ENCODE measurements around the gene MACROD2. TPM values are rescaled to one million over a fixed set of nuclear protein-coding genes. Genes with fewer than 3 reads are reported as not detected.
"Not testable (repeated sequence)": the region's sequence is repeated elsewhere in the genome, so short reads cannot be mapped to it uniquely, and the experiment has no call there.

The MACROD2 gene
- total RNA-seq, 1 donor from 2014 or later = 3.1 TPM

GRCh38 chr20:15958142-15958541, 1962.8 kb downstream of the MACROD2 start:
- no peak overlapping the region for H3K9ac ChIP-seq (ENCODE audit: low read depth in 1 of 3, low read length in 3 of 3)
- no peak overlapping the region for H3K27ac ChIP-seq (ENCODE audit: low read depth, low read length)
- H3K36me3 ChIP-seq (ENCODE audit: control insufficient read depth in 3 of 3, insufficient read depth in 3 of 3, low read length in 3 of 3) = no peaks in the 10 kb centered on the region
- H3K27me3 ChIP-seq (ENCODE audit: control insufficient read depth in 3 of 3, insufficient read depth in 3 of 3, low read length in 3 of 3) = no peaks in the 10 kb centered on the region
- no peak overlapping the region for H3K4me3 ChIP-seq (ENCODE audit: low read length in 3 of 3)
- H3K4me1 ChIP-seq (ENCODE audit: control insufficient read depth in 3 of 3, insufficient read depth in 3 of 3, low read length in 3 of 3) = no peaks in the 10 kb centered on the region
- H3K9me3 ChIP-seq (ENCODE audit: control insufficient read depth in 3 of 3, low read length in 3 of 3) = no peaks in the 10 kb centered on the region

- Histone ChIP-seq H3K9ac (ENCODE audit: low read depth in 1 of 3, low read length in 3 of 3) (no peak overlapping the region), H3K27ac (ENCODE audit: low read depth, low read length) (no peak overlapping the region), H3K27me3 (ENCODE audit: control insufficient read depth in 3 of 3, insufficient read depth in 3 of 3, low read length in 3 of 3) (no peaks in the 10 kb centered on the region), H3K9me3 (ENCODE audit: control insufficient read depth in 3 of 3, low read length in 3 of 3) (no peaks in the 10 kb centered on the region), H3K4me3 (ENCODE audit: low read length in 3 of 3) (no peak overlapping the region), H3K36me3 (ENCODE audit: control insufficient read depth in 3 of 3, insufficient read depth in 3 of 3, low read length in 3 of 3) (no peaks in the 10 kb centered on the region), H3K4me1 (ENCODE audit: control insufficient read depth in 3 of 3, insufficient read depth in 3 of 3, low read length in 3 of 3) (no peaks in the 10 kb centered on the region)
Measured at GRCh38 chr20:15965165-15965564, 1969.8 kb downstream of the MACROD2 start.

- H3K9ac ChIP-seq (ENCODE audit: low read depth in 1 of 3, low read length in 3 of 3) = no peak overlapping the region
- no peak overlapping the region for H3K4me3 ChIP-seq (ENCODE audit: low read length in 3 of 3)
- H3K27me3 ChIP-seq (ENCODE audit: control insufficient read depth in 3 of 3, insufficient read depth in 3 of 3, low read length in 3 of 3) = no peaks in the 10 kb centered on the region
Measured at GRCh38 chr20:15967334-15967733, 1972.0 kb downstream of the MACROD2 start.

GRCh38 chr20:15976047-15976736, 1980.9 kb downstream of the MACROD2 start:
- Histone ChIP-seq H3K36me3 (ENCODE audit: control insufficient read depth in 3 of 3, insufficient read depth in 3 of 3, low read length in 3 of 3) (no peaks in the 10 kb centered on the region), H3K9me3 (ENCODE audit: control insufficient read depth in 3 of 3, low read length in 3 of 3) (no peaks in the 10 kb centered on the region), H3K4me1 (ENCODE audit: control insufficient read depth in 3 of 3, insufficient read depth in 3 of 3, low read length in 3 of 3) (no peaks in the 10 kb centered on the region), H3K9ac (ENCODE audit: low read depth in 1 of 3, low read length in 3 of 3) (no peak overlapping the region), H3K27ac (ENCODE audit: low read depth, low read length) (no peak overlapping the region), H3K4me3 (ENCODE audit: low read length in 3 of 3) (no peak overlapping the region), H3K27me3 (ENCODE audit: control insufficient read depth in 3 of 3, insufficient read depth in 3 of 3, low read length in 3 of 3) (no peaks in the 10 kb centered on the region)

More at GRCh38 chr20:15967334-15967733, 1972.0 kb downstream of the MACROD2 start:
- Histone ChIP-seq H3K9me3 (ENCODE audit: control insufficient read depth in 3 of 3, low read length in 3 of 3) (no peaks in the 10 kb centered on the region), H3K27ac (ENCODE audit: low read depth, low read length) (no peak overlapping the region), H3K4me1 (ENCODE audit: control insufficient read depth in 3 of 3, insufficient read depth in 3 of 3, low read length in 3 of 3) (no peaks in the 10 kb centered on the region), H3K36me3 (ENCODE audit: control insufficient read depth in 3 of 3, insufficient read depth in 3 of 3, low read length in 3 of 3) (no peaks in the 10 kb centered on the region)

GRCh38 chr20:15977026-15977425, 1981.7 kb downstream of the MACROD2 start:
- H3K36me3 ChIP-seq (ENCODE audit: control insufficient read depth in 3 of 3, insufficient read depth in 3 of 3, low read length in 3 of 3) = no peaks in the 10 kb centered on the region
- no peak overlapping the region for H3K9ac ChIP-seq (ENCODE audit: low read depth in 1 of 3, low read length in 3 of 3)
- H3K9me3 ChIP-seq (ENCODE audit: control insufficient read depth in 3 of 3, low read length in 3 of 3) = no peaks in the 10 kb centered on the region
- no peaks in the 10 kb centered on the region for H3K27me3 ChIP-seq (ENCODE audit: control insufficient read depth in 3 of 3, insufficient read depth in 3 of 3, low read length in 3 of 3)
- no peak overlapping the region for H3K4me3 ChIP-seq (ENCODE audit: low read length in 3 of 3)
- H3K27ac ChIP-seq (ENCODE audit: low read depth, low read length) = no peak overlapping the region
- no peaks in the 10 kb centered on the region for H3K4me1 ChIP-seq (ENCODE audit: control insufficient read depth in 3 of 3, insufficient read depth in 3 of 3, low read length in 3 of 3)

GRCh38 chr20:15977758-15978157, 1982.4 kb downstream of the MACROD2 start:
- Histone ChIP-seq H3K36me3 (ENCODE audit: control insufficient read depth in 3 of 3, insufficient read depth in 3 of 3, low read length in 3 of 3) (no peaks in the 10 kb centered on the region), H3K9ac (ENCODE audit: low read depth in 1 of 3, low read length in 3 of 3) (no peak overlapping the region), H3K9me3 (ENCODE audit: control insufficient read depth in 3 of 3, low read length in 3 of 3) (no peaks in the 10 kb centered on the region), H3K27ac (ENCODE audit: low read depth, low read length) (no peak overlapping the region), H3K4me3 (ENCODE audit: low read length in 3 of 3) (no peak overlapping the region), H3K27me3 (ENCODE audit: control insufficient read depth in 3 of 3, insufficient read depth in 3 of 3, low read length in 3 of 3) (no peaks in the 10 kb centered on the region), H3K4me1 (ENCODE audit: control insufficient read depth in 3 of 3, insufficient read depth in 3 of 3, low read length in 3 of 3) (no peaks in the 10 kb centered on the region)

- H3K9ac ChIP-seq (ENCODE audit: low read depth in 1 of 3, low read length in 3 of 3); H3K9me3 ChIP-seq (ENCODE audit: control insufficient read depth in 3 of 3, low read length in 3 of 3); H3K4me3 ChIP-seq (ENCODE audit: low read length in 3 of 3); H3K27me3 ChIP-seq (ENCODE audit: control insufficient read depth in 3 of 3, insufficient read depth in 3 of 3, low read length in 3 of 3); H3K36me3 ChIP-seq (ENCODE audit: control insufficient read depth in 3 of 3, insufficient read depth in 3 of 3, low read length in 3 of 3); H3K27ac ChIP-seq (ENCODE audit: low read depth, low read length); H3K4me1 ChIP-seq (ENCODE audit: control insufficient read depth in 3 of 3, insufficient read depth in 3 of 3, low read length in 3 of 3): not testable (repeated sequence)
Measured at GRCh38 chr20:15985494-15986368, 1990.4 kb downstream of the MACROD2 start.

- H3K9ac ChIP-seq (ENCODE audit: low read depth in 1 of 3, low read length in 3 of 3) = no peak overlapping the region
- no peak overlapping the region for H3K4me3 ChIP-seq (ENCODE audit: low read length in 3 of 3)
- H3K27ac ChIP-seq (ENCODE audit: low read depth, low read length) = no peak overlapping the region
- H3K4me1 ChIP-seq (ENCODE audit: control insufficient read depth in 3 of 3, insufficient read depth in 3 of 3, low read length in 3 of 3) = no peaks in the 10 kb centered on the region
- no peaks in the 10 kb centered on the region for H3K36me3 ChIP-seq (ENCODE audit: control insufficient read depth in 3 of 3, insufficient read depth in 3 of 3, low read length in 3 of 3)
- no peaks in the 10 kb centered on the region for H3K9me3 ChIP-seq (ENCODE audit: control insufficient read depth in 3 of 3, low read length in 3 of 3)
- no peaks in the 10 kb centered on the region for H3K27me3 ChIP-seq (ENCODE audit: control insufficient read depth in 3 of 3, insufficient read depth in 3 of 3, low read length in 3 of 3)
Measured at GRCh38 chr20:15986690-15987089, 1991.4 kb downstream of the MACROD2 start.

- Histone ChIP-seq H3K36me3 (ENCODE audit: control insufficient read depth in 3 of 3, insufficient read depth in 3 of 3, low read length in 3 of 3) (no peaks in the 10 kb centered on the region), H3K9ac (ENCODE audit: low read depth in 1 of 3, low read length in 3 of 3) (no peak overlapping the region), H3K9me3 (ENCODE audit: control insufficient read depth in 3 of 3, low read length in 3 of 3) (no peaks in the 10 kb centered on the region), H3K27me3 (ENCODE audit: control insufficient read depth in 3 of 3, insufficient read depth in 3 of 3, low read length in 3 of 3) (no peaks in the 10 kb centered on the region), H3K4me3 (ENCODE audit: low read length in 3 of 3) (no peak overlapping the region), H3K27ac (ENCODE audit: low read depth, low read length) (no peak overlapping the region), H3K4me1 (ENCODE audit: control insufficient read depth in 3 of 3, insufficient read depth in 3 of 3, low read length in 3 of 3) (no peaks in the 10 kb centered on the region)
Measured at GRCh38 chr20:15991279-15991678, 1996.0 kb downstream of the MACROD2 start.

- H3K27me3 ChIP-seq (ENCODE audit: control insufficient read depth in 3 of 3, insufficient read depth in 3 of 3, low read length in 3 of 3) = no peaks in the 10 kb centered on the region
- peaks cover 0 to 6% (median 3%) of the 10 kb centered on the region in 3 donors for H3K9me3 ChIP-seq (ENCODE audit: control insufficient read depth in 3 of 3, low read length in 3 of 3)
- H3K4me3 ChIP-seq (ENCODE audit: low read length in 3 of 3) = no peak overlapping the region
- H3K4me1 ChIP-seq (ENCODE audit: control insufficient read depth in 3 of 3, insufficient read depth in 3 of 3, low read length in 3 of 3) = no peaks in the 10 kb centered on the region
- no peaks in the 10 kb centered on the region for H3K36me3 ChIP-seq (ENCODE audit: control insufficient read depth in 3 of 3, insufficient read depth in 3 of 3, low read length in 3 of 3)
- H3K27ac ChIP-seq (ENCODE audit: low read depth, low read length) = no peak overlapping the region
- no peak overlapping the region for H3K9ac ChIP-seq (ENCODE audit: low read depth in 1 of 3, low read length in 3 of 3)
Measured at GRCh38 chr20:15992564-15992963, 1997.2 kb downstream of the MACROD2 start.

All from skeletal muscle tissue (tissue), 4 donors.